ENCODE data around the gene SNX25. TPM values are rescaled to one million over a fixed set of nuclear protein-coding genes. Genes with fewer than 3 reads are reported as not detected.

SNX25 gene
- total RNA-seq, 4 donors from 2014 or later = 12.4 to 92.4 (median 17.8) TPM

- DNase-seq = no peak
- H3K4me1 ChIP-seq = peaks cover 0 to 7% (median 0%) of the 10 kb centered on the region in 4 donors
- no peak overlapping the region for H3K4me3 ChIP-seq
- no peaks in the 10 kb centered on the region for H3K27me3 ChIP-seq
- TF ChIP-seq CTCF (IDR thresholded peaks at IDR 0.05) (no peak), POLR2A (IDR thresholded peaks at IDR 0.05) (no peak)
- H3K36me3 ChIP-seq = peaks cover 0 to 23% (median 0%) of the 10 kb centered on the region in 3 donors
- H3K27ac ChIP-seq = no peak overlapping the region
- H3K9me3 ChIP-seq = no peaks in the 10 kb centered on the region
Measured at GRCh38 chr4:185346975-185347601, 137.7 kb downstream of the SNX25 start.

DNA sequence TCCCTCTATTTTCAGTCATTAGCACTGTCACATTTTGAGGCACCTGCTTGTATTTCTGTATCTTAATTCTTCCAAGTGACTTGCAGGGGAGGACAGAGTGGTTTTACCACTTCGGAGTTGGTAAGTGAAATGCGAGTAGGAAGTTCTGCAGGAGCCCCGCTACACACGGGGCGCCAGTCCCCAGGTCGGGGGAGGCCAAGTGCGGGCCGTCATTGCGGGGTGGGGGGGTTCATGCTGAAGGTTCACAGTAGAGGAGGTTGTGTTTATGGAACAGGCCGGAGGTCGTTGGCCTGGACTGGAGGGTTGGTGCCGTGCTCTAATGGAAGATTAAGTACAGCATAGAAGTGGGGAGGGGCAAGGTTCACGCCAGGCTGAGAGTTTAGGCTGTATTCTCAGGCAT is 142.3 kb downstream of the SNX25 start:
- H3K36me3 ChIP-seq = peaks cover 0 to 9% (median 0%) of the 10 kb centered on the region in 3 donors
- DNase-seq = no peak

DNA sequence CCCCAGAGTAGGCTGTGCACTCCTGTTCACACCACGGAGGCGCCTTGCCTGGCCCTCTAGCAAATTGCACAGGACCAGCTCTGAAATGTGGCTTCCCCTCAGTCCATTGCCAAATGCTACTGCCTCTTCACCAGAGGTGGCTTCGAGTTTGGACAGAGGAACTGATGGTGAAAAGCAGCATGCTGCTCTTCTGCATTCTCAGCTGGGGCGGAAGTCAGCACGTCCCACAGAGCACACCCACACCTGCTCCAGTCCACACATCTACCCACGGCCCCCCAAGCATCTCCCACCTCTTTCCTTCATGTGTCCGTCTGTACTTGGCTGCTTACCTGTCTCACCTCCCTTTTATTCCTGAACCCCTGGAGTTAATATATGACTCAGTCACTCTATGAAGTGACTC is 142.8 kb downstream of the SNX25 start:
- DNase-seq = no peak
- no peak overlapping the region for H3K4me3 ChIP-seq
- H3K27me3 ChIP-seq = no peaks in the 10 kb centered on the region
- no peak for TF ChIP-seq CTCF (IDR thresholded peaks at IDR 0.05)
- TF ChIP-seq POLR2A (IDR thresholded peaks at IDR 0.05) = no peak
- no peaks in the 10 kb centered on the region for H3K9me3 ChIP-seq
- H3K27ac ChIP-seq = no peak overlapping the region
- no peaks in the 10 kb centered on the region for H3K4me1 ChIP-seq
- H3K36me3 ChIP-seq = peaks cover 0 to 9% (median 0%) of the 10 kb centered on the region in 3 donors

More for the DNA sequence above, 142.3 kb downstream of the SNX25 start:
- Histone ChIP-seq H3K4me3 (no peak overlapping the region), H3K9me3 (no peaks in the 10 kb centered on the region), H3K4me1 (no peaks in the 10 kb centered on the region), H3K27me3 (no peaks in the 10 kb centered on the region), H3K27ac (no peak overlapping the region)
- TF ChIP-seq CTCF (IDR thresholded peaks at IDR 0.05) = no peak
- no peak for TF ChIP-seq POLR2A (IDR thresholded peaks at IDR 0.05)

DNA sequence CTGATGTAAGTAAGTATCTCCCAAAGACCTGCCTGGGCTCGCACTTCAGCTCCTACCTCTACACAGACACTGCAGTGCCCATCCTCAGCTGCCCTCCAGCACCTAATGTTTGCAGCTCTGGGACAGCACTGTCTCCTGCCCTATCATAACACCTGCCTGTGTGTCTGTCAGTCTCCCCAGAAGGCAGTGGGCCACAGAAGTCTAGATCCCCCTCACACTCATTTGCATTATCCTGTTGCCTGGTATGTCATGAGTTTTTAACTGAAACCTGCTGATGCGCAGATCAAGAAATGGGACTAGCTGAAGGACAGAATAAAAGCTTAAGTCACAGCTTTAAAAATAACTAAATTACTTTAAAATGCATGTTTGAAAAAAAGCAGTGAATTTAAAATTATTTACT is 143.3 kb downstream of the SNX25 start:
- TF ChIP-seq POLR2A (IDR thresholded peaks at IDR 0.05) (no peak), CTCF (IDR thresholded peaks at IDR 0.05) (no peak)

GRCh38 chr4:185357211-185357610 is 147.8 kb downstream of the SNX25 start:
- no peaks in the 10 kb centered on the region for H3K27me3 ChIP-seq
- H3K27ac ChIP-seq = no peak overlapping the region
- H3K36me3 ChIP-seq = peaks cover 0 to 16% (median 0%) of the 10 kb centered on the region in 3 donors
- no peaks in the 10 kb centered on the region for H3K4me1 ChIP-seq
- DNase-seq = no peak
- no peaks in the 10 kb centered on the region for H3K9me3 ChIP-seq
- no peak for TF ChIP-seq POLR2A (IDR thresholded peaks at IDR 0.05)
- TF ChIP-seq CTCF (IDR thresholded peaks at IDR 0.05) = no peak
- H3K4me3 ChIP-seq = no peak overlapping the region

More for the DNA sequence above, 143.3 kb downstream of the SNX25 start:
- Histone ChIP-seq H3K9me3 (no peaks in the 10 kb centered on the region), H3K36me3 (peaks cover 0 to 13% (median 0%) of the 10 kb centered on the region in 3 donors), H3K27me3 (no peaks in the 10 kb centered on the region), H3K27ac (no peak overlapping the region), H3K4me3 (no peak overlapping the region), H3K4me1 (no peaks in the 10 kb centered on the region)
- DNase-seq = no peak

All from Peyer's patch (tissue), 4 donors.